ENCODE measurements around the gene RILPL1.
"Not testable (repeated sequence)": the region's sequence is repeated elsewhere in the genome, so short reads cannot be mapped to it uniquely, and the experiment has no call there.

Gene RILPL1

DNA sequence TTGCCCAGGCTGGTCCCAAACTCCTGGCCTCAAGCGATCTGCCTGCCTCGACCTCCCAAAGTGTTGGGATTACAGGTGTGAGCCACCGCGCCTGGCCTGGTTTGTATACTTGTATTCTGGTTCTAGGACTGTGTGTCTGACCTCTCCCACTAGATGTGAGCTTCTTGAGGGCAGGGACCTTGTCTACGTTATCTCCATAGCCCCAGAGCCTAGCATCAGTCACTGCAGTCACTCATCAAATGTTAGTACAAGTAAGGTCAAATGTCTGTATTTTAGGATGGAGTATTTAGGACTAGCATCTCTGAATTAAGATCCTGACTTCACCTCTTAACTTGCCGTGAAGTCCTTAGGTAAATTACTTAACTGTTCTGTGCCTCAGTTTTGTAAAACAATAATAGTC, 99.9 kb downstream of the RILPL1 start:
- no peak for DNase-seq (ENCODE audit: insufficient read length, low spot score)
- FAIRE-seq = no peak
- TF ChIP-seq, protein P1, sequence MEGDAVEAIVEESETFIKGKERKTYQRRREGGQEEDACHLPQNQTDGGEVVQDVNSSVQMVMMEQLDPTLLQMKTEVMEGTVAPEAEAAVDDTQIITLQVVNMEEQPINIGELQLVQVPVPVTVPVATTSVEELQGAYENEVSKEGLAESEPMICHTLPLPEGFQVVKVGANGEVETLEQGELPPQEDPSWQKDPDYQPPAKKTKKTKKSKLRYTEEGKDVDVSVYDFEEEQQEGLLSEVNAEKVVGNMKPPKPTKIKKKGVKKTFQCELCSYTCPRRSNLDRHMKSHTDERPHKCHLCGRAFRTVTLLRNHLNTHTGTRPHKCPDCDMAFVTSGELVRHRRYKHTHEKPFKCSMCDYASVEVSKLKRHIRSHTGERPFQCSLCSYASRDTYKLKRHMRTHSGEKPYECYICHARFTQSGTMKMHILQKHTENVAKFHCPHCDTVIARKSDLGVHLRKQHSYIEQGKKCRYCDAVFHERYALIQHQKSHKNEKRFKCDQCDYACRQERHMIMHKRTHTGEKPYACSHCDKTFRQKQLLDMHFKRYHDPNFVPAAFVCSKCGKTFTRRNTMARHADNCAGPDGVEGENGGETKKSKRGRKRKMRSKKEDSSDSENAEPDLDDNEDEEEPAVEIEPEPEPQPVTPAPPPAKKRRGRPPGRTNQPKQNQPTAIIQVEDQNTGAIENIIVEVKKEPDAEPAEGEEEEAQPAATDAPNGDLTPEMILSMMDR (IDR thresholded peaks at IDR 0.05; ENCODE audit: insufficient read depth, missing control alignments) = no peak

DNA sequence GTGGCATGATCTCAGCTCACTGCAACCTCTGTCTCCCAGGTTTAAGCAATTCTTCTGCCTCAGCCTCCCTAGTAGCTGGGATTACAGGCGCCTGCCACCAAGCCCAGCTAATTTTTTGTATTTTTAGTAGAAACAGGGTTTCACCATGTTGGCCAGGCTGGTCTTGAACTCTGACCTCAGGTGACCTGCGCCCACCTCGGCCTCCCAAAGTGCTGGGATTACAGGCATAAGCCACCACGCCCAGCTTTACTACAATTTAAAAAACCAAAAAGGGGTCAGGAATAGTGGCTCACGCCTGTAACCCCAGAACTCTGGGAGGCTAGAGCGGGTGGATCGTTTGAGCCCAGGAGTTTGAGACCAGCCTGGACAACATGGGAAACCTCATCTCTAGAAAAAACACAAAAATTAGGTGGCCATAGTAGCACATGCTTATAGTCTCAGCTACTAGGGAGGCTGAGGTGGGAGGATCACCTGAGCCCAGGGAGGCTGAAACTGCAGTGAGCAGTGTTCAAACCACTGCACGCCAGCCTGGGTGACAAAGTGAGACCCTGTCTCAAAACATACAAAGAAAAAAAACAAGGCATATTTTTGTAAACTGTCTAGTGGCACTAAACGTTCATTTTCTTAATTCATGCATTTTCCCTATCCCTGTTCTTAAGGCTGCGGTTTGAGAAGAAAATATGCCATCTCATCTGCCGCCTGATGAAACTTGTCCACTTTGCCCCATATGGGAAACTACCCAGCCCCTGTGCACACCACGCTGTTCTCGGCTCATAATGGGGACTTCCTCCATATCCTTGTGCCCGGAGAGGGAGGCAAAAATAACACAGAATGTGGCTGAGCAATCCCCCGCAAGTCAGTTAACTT, 101.3 kb downstream of the RILPL1 start:
- FAIRE-seq; DNase-seq (ENCODE audit: insufficient read length, low spot score): not testable (repeated sequence)

DNA sequence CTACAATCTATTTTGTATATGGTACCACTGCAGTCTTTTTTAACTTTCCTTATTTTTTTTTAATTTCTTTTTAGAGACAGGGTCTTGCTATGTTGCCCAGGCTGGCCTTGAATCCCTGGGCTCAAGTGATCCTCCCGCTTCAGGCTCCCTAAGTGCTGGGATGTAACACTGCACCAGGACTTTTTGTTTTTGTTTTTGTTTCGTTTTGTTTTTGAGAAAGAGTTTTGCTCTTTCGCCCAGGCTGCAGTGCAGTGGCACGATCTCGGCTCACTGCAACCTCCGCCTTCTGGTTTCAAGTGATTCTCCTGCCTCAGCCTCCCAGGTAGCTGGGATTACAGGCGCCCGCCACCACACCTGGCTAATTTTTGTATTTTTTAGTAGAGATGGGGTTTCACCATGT, 104.4 kb downstream of the RILPL1 start:
- FAIRE-seq; DNase-seq (ENCODE audit: insufficient read length, low spot score): not testable (repeated sequence)

- FAIRE-seq (no peak), DNase-seq (ENCODE audit: insufficient read length, low spot score) (no peak)
- TF ChIP-seq, protein P1 (IDR thresholded peaks at IDR 0.05; ENCODE audit: insufficient read depth, missing control alignments) = no peak
Observed at GRCh38 chr12:123428591-123428990, 104.9 kb downstream of the RILPL1 start.

GRCh38 chr12:123427036-123427769, 106.3 kb downstream of the RILPL1 start:
- DNase-seq (ENCODE audit: insufficient read length, low spot score) = no peak
- no peak for FAIRE-seq
- TF ChIP-seq, protein P1 (IDR thresholded peaks at IDR 0.05; ENCODE audit: insufficient read depth, missing control alignments) = no peak

DNA sequence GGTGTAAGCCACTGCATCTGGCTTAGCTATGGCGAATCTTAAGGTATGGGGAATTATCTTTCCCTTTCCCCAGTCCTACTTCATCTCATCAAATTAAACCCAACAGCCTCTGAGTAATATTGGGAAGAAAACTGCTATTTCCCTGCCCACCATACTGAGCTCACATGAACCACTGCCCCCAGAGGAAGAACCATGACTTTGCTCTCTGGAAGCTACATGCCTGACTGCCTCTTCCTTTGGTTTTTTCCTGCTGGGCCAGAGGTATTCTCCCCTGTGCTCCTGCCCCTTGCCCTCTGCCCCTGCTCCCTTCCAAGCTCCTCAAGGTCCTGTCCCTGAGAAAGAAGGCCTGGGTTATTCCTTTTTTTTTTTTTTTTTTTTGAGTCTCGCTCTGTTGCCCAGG, 112.2 kb downstream of the RILPL1 start:
- FAIRE-seq = no peak
- TF ChIP-seq, protein P1 (IDR thresholded peaks at IDR 0.05; ENCODE audit: insufficient read depth, missing control alignments) = no peak

More for the DNA sequence above, 112.2 kb downstream of the RILPL1 start:
- no peak for DNase-seq (ENCODE audit: insufficient read length, low spot score)
